Hepatocyte (in vitro differentiated cells): ENCODE data around the gene ST6GAL1. TPM values are rescaled to one million over a fixed set of nuclear protein-coding genes. Genes with fewer than 3 reads are reported as not detected.
"Not testable (repeated sequence)": the region's sequence is repeated elsewhere in the genome, so short reads cannot be mapped to it uniquely, and the experiment has no call there.

ENCODE experiments used
- DNase-seq: peaks from one replicate; pipeline ENCODE4 v3.0.0-alpha.2; 2016; ENCODE audit warnings: low spot score
- H2AFZ ChIP-seq: fragments of 200-600 bp; sonication (generic); 2 replicates; pipeline ENCODE4 v1.6.0; 2016; ENCODE audit warnings: antibody characterized with exemption, mild to moderate bottlenecking
- H3K27ac ChIP-seq: fragments of 200-600 bp; sonication (generic); 2 replicates; pipeline ENCODE4 v1.5.1; 2016; ENCODE audit warnings: mild to moderate bottlenecking
- H3K27me3 ChIP-seq: fragments of 200-600 bp; sonication (generic); 2 replicates; pipeline ENCODE4 v1.6.1; 2016
- H3K36me3 ChIP-seq: fragments of 200-600 bp; sonication (generic); replicated peaks from 2 replicates; pipeline ENCODE4 v1.5.1; 2016; ENCODE audit warnings: low read depth; ENCODE audit not compliant: insufficient read depth
- H3K4me1 ChIP-seq: fragments of 200-600 bp; sonication (generic); 2 replicates; pipeline ENCODE4 v1.5.1; 2016; ENCODE audit warnings: mild to moderate bottlenecking, moderate library complexity; ENCODE audit not compliant: insufficient read depth
- H3K4me2 ChIP-seq: fragments of 200-600 bp; sonication (generic); 2 replicates; pipeline ENCODE4 v1.6.0; 2016
- H3K4me3 ChIP-seq: fragments of 200-600 bp; sonication (generic); 2 replicates; pipeline ENCODE4 v1.5.1; 2016; ENCODE audit warnings: mild to moderate bottlenecking
- H3K79me2 ChIP-seq: fragments of 200-600 bp; sonication (generic); 2 replicates; pipeline ENCODE4 v1.6.0; 2017; ENCODE audit warnings: mild to moderate bottlenecking
- H3K9me2 ChIP-seq: fragments of 200-600 bp; sonication (generic); replicated peaks from 2 replicates; pipeline ENCODE4 v1.6.0; 2017; ENCODE audit warnings: mild to moderate bottlenecking; ENCODE audit not compliant: insufficient read depth
- H3K9me3 ChIP-seq: fragments of 200-600 bp; sonication (generic); 2 replicates; pipeline ENCODE4 v1.5.1; 2016; ENCODE audit warnings: low read depth, mild to moderate bottlenecking
- H4K20me1 ChIP-seq: fragments of 200-600 bp; sonication (generic); 2 replicates; pipeline ENCODE4 v1.6.0; 2016; ENCODE audit warnings: mild to moderate bottlenecking; ENCODE audit not compliant: insufficient read depth, poor library complexity, severe bottlenecking
- CTCF ChIP-seq: fragments of 200-600 bp; sonication (generic); IDR thresholded peaks from 2 replicates; pipeline ENCODE4 v1.5.1; 2016; ENCODE audit warnings: antibody characterized with exemption, mild to moderate bottlenecking; ENCODE audit not compliant: poor library complexity
- EZH2 ChIP-seq: fragments of 200-600 bp; sonication (generic); IDR thresholded peaks from 2 replicates; pipeline ENCODE4 v1.6.1; 2016; ENCODE audit warnings: antibody characterized with exemption, mild to moderate bottlenecking, borderline replicate concordance
- EZH2phosphoT487 ChIP-seq: fragments of 200-600 bp; sonication (generic); IDR thresholded peaks from one replicate; pipeline ENCODE4 v1.6.1; 2018; ENCODE audit warnings: antibody characterized with exemption, mild to moderate bottlenecking, low read depth, moderate library complexity; ENCODE audit not compliant: unreplicated experiment, severe bottlenecking
- WGBS: methylation state at CpG from one replicate; pipeline ENCODE4 v1.1.6; 2016; ENCODE audit warnings: low lambda C conversion rate; ENCODE audit errors: missing lambda C conversion rate; 5-methylcytosine and 5-hydroxymethylcytosine counted together
- polyA plus RNA-seq: library from polyadenylated mRNA; unstranded; fragments of >200 nt; fragmentation: Nextera tagmentation; extraction: Ambion mirVana; gene quantifications from 2 replicates; pipeline ENCODE4 v1.2.1, GENCODE V29; 2016
- total RNA-seq: library from RNA; depleted of rRNA; stranded (reverse); fragments of >200 nt; gene quantifications from 2 replicates; pipeline ENCODE4 v1.2.3, GENCODE V29; 2014

The ST6GAL1 gene
- total and polyA plus RNA-seq, 2 experiments from 2014 or later, result 57.5 to 109 TPM

GRCh38 chr3:186950402-186951093, 20.2 kb downstream of the ST6GAL1 start:
- Histone ChIP-seq H2AFZ (no peak overlapping the region), H3K4me1 (no peaks in the 10 kb centered on the region), H3K9me3 (no peaks in the 10 kb centered on the region), H4K20me1 (no peaks in the 10 kb centered on the region), H3K27me3 (no peaks in the 10 kb centered on the region), H3K9me2 (no peaks in the 10 kb centered on the region), H3K36me3 (no peaks in the 10 kb centered on the region), H3K27ac (no peak overlapping the region), H3K79me2 (peaks cover 10% of the 10 kb centered on the region), H3K4me2 (no peak overlapping the region), H3K4me3 (no peak overlapping the region)
- no peak for TF ChIP-seq EZH2
- TF ChIP-seq CTCF, result no peak
- TF ChIP-seq EZH2phosphoT487, result no peak
- WGBS, result 91% methylated on average over 3 of the region's 3 CpGs
- no peak for DNase-seq

GRCh38 chr3:186951640-186952552, 21.6 kb downstream of the ST6GAL1 start:
- Histone ChIP-seq H3K4me1 (peaks cover 4% of the 10 kb centered on the region), H3K27me3 (no peaks in the 10 kb centered on the region), H3K27ac (no peak overlapping the region), H3K4me3 (no peak overlapping the region), H3K9me3 (no peaks in the 10 kb centered on the region), H4K20me1 (no peaks in the 10 kb centered on the region), H3K79me2 (peaks cover 11% of the 10 kb centered on the region), H2AFZ (no peak overlapping the region), H3K9me2 (no peaks in the 10 kb centered on the region), H3K36me3 (no peaks in the 10 kb centered on the region), H3K4me2 (no peak overlapping the region)
- TF ChIP-seq EZH2phosphoT487 (no peak), EZH2 (no peak), CTCF (no peak)
- 93% methylated on average over 7 of the region's 7 CpGs for WGBS
- DNase-seq, result no peak

- H3K4me3 ChIP-seq, result no peak overlapping the region
- WGBS, result 83% methylated on average over 4 of the region's 4 CpGs
- no peaks in the 10 kb centered on the region for H4K20me1 ChIP-seq
- peaks cover 4% of the 10 kb centered on the region for H3K4me1 ChIP-seq
- H3K79me2 ChIP-seq, result peaks cover 17% of the 10 kb centered on the region
- H3K9me3 ChIP-seq, result no peaks in the 10 kb centered on the region
- no peaks in the 10 kb centered on the region for H3K9me2 ChIP-seq
- no peak overlapping the region for H3K4me2 ChIP-seq
- DNase-seq, result no peak
- H2AFZ ChIP-seq, result no peak overlapping the region
- H3K27ac ChIP-seq, result no peak overlapping the region
- TF ChIP-seq EZH2phosphoT487 (no peak), CTCF (no peak), EZH2 (no peak)
- H3K27me3 ChIP-seq, result no peaks in the 10 kb centered on the region
- H3K36me3 ChIP-seq, result no peaks in the 10 kb centered on the region
These were observed 22.7 kb downstream of the ST6GAL1 start for GRCh38 chr3:186953011-186953487.

GRCh38 chr3:186953992-186954699, 23.8 kb downstream of the ST6GAL1 start:
- not testable (repeated sequence) for H2AFZ ChIP-seq, H3K4me1 ChIP-seq, H3K9me2 ChIP-seq, H3K9me3 ChIP-seq, H4K20me1 ChIP-seq, H3K27me3 ChIP-seq, H3K27ac ChIP-seq, H3K4me2 ChIP-seq, DNase-seq, H3K4me3 ChIP-seq, H3K36me3 ChIP-seq
- WGBS, result 61% methylated on average over 6 of the region's 6 CpGs
- H3K79me2 ChIP-seq, result peaks cover 20% of the 10 kb centered on the region
